MV-4-11 (cell line): ENCODE data around the gene PPHLN1.
"Not testable (repeated sequence)": the region's sequence is repeated elsewhere in the genome, so short reads cannot be mapped to it uniquely, and the experiment has no call there.

Experiments
- DNase-seq: peaks from one replicate; lab custom pipeline; 2025; lab: John Stamatoyannopoulos, UW

Gene PPHLN1

GRCh38 chr12:42323856-42324255 is 2.1 kb upstream of the PPHLN1 start:
- DNase-seq: no peak

- DNase-seq: no peak
Observed at GRCh38 chr12:42325326-42325652, 678 bp upstream of the PPHLN1 start.

GRCh38 chr12:42326541-42327226 is 717 bp downstream of the PPHLN1 start:
- peak; percentile 53 for DNase-seq

- no peak for DNase-seq
Observed at GRCh38 chr12:42327227-42327590, 1.2 kb downstream of the PPHLN1 start.

- DNase-seq: not testable (repeated sequence)
Observed at GRCh38 chr12:42330097-42330496, 4.1 kb downstream of the PPHLN1 start.

- peak; percentile 24 for DNase-seq
Observed at GRCh38 chr12:42332301-42333285, 6.6 kb downstream of the PPHLN1 start.

GRCh38 chr12:42336286-42336685 is 10.3 kb downstream of the PPHLN1 start:
- no peak for DNase-seq

GRCh38 chr12:42338280-42338679 is 12.3 kb downstream of the PPHLN1 start:
- DNase-seq: no peak

- DNase-seq: no peak
Observed at GRCh38 chr12:42342028-42342427, 16.1 kb downstream of the PPHLN1 start.

- DNase-seq: peak; percentile 6
Observed at GRCh38 chr12:42343721-42344120, 17.8 kb downstream of the PPHLN1 start.

- DNase-seq: no peak
Observed at GRCh38 chr12:42346403-42347002, 20.5 kb downstream of the PPHLN1 start.

- DNase-seq: not testable (repeated sequence)
Observed at GRCh38 chr12:42349119-42350020, 23.4 kb downstream of the PPHLN1 start.

GRCh38 chr12:42350021-42350407 is 24.0 kb downstream of the PPHLN1 start:
- not testable (repeated sequence) for DNase-seq

- DNase-seq: no peak
Observed at GRCh38 chr12:42356344-42356743, 30.4 kb downstream of the PPHLN1 start.

- DNase-seq: peak; percentile 35
Observed at GRCh38 chr12:42360747-42361403, 34.9 kb downstream of the PPHLN1 start.

GRCh38 chr12:42361909-42362646 is 36.1 kb downstream of the PPHLN1 start:
- DNase-seq: no peak

- no peak for DNase-seq
Observed at GRCh38 chr12:42362647-42363260, 36.8 kb downstream of the PPHLN1 start.

- no peak for DNase-seq
Observed at GRCh38 chr12:42364692-42365091, 38.7 kb downstream of the PPHLN1 start.

GRCh38 chr12:42365486-42365885 is 39.5 kb downstream of the PPHLN1 start:
- DNase-seq: no peak

- DNase-seq: no peak
Observed at GRCh38 chr12:42370013-42370412, 44.0 kb downstream of the PPHLN1 start.
